ENCODE data around the gene ZNF674. TPM values are rescaled to one million over a fixed set of nuclear protein-coding genes. Genes with fewer than 3 reads are reported as not detected.
A peak's percentile ranks its signal among the peaks of the same experiment; 100 is the strongest.

The ZNF674 gene
- total and polyA plus RNA-seq, 10 of the 15 experiments (the other 5 are each of a cell fraction or from before 2014, with no cell fraction given), result 1.0 to 3.7 (median 1.8) TPM

DNA sequence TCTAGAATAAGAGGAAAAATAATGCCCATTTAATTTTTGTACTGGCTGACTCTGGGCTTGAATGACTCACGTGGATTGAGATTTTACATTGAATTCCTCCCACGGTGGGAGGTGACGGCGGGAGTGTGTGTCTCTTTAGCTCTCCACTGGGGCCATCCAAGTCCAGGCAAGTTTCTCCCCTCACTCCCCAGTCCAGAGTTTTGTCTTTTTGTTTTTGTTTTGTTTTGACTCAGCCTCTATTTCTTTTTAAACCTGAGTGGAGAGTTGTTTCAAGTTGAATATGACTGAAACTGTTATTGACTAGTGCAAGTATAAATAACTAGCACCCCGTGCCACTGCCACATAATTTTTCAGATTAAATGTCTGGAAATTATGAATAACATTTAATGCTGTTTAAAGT, 41.9 kb upstream of the ZNF674 start (continued):
- TF ChIP-seq SIX5 (IDR thresholded peaks at IDR 0.05; ENCODE audit: low read depth, low read length, severe bottlenecking) (no peak), ZSCAN29 (IDR thresholded peaks at IDR 0.05) (no peak), NR2F1 (conservative IDR thresholded peaks at IDR 0.05) (no peak), RCOR1 (conservative IDR thresholded peaks at IDR 0.05; ENCODE audit: low read depth, low read length) (no peak), NFXL1 (IDR thresholded peaks at IDR 0.05; ENCODE audit: borderline replicate concordance) (no peak), STAT1 (conservative IDR thresholded peaks at IDR 0.05) (no peak), SREBF2 (IDR thresholded peaks at IDR 0.05; ENCODE audit: low read length) (no peak), ZNF24 (IDR thresholded peaks at IDR 0.05) (no peak), GABPA (IDR thresholded peaks at IDR 0.05; ENCODE audit: low read depth) (no peak), CEBPB (IDR thresholded peaks at IDR 0.05; ENCODE audit: borderline replicate concordance in 1 of 2, low read depth in 2 of 2, low read length in 2 of 2) (no peak), SMC3 (IDR thresholded peaks at IDR 0.05; ENCODE audit: borderline replicate concordance, low read length) (no peak), EZH2 (IDR thresholded peaks at IDR 0.05; ENCODE audit: borderline replicate concordance, control insufficient read depth, low read depth, low read length) (no peak), TCF7 (IDR thresholded peaks at IDR 0.05; ENCODE audit: borderline replicate concordance) (no peak), BCL11A (IDR thresholded peaks at IDR 0.05; ENCODE audit: low read depth, low read length) (no peak), EED (IDR thresholded peaks at IDR 0.05; ENCODE audit: low read depth) (no peak), SMAD1 (IDR thresholded peaks at IDR 0.05; ENCODE audit: low read depth, partially characterized antibody) (no peak), NRF1 (conservative IDR thresholded peaks at IDR 0.05; ENCODE audit: low read depth, low read length) (no peak), WRNIP1 (IDR thresholded peaks at IDR 0.05; ENCODE audit: borderline replicate concordance, low read depth, low read length) (no peak)
- TF ChIP-seq, protein P1, sequence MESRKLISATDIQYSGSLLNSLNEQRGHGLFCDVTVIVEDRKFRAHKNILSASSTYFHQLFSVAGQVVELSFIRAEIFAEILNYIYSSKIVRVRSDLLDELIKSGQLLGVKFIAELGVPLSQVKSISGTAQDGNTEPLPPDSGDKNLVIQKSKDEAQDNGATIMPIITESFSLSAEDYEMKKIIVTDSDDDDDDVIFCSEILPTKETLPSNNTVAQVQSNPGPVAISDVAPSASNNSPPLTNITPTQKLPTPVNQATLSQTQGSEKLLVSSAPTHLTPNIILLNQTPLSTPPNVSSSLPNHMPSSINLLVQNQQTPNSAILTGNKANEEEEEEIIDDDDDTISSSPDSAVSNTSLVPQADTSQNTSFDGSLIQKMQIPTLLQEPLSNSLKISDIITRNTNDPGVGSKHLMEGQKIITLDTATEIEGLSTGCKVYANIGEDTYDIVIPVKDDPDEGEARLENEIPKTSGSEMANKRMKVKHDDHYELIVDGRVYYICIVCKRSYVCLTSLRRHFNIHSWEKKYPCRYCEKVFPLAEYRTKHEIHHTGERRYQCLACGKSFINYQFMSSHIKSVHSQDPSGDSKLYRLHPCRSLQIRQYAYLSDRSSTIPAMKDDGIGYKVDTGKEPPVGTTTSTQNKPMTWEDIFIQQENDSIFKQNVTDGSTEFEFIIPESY (IDR thresholded peaks at IDR 0.05), result no peak
- TF ChIP-seq, protein P2, sequence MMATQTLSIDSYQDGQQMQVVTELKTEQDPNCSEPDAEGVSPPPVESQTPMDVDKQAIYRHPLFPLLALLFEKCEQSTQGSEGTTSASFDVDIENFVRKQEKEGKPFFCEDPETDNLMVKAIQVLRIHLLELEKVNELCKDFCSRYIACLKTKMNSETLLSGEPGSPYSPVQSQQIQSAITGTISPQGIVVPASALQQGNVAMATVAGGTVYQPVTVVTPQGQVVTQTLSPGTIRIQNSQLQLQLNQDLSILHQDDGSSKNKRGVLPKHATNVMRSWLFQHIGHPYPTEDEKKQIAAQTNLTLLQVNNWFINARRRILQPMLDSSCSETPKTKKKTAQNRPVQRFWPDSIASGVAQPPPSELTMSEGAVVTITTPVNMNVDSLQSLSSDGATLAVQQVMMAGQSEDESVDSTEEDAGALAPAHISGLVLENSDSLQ (IDR thresholded peaks at IDR 0.05), result no peak
- TF ChIP-seq, protein P3, sequence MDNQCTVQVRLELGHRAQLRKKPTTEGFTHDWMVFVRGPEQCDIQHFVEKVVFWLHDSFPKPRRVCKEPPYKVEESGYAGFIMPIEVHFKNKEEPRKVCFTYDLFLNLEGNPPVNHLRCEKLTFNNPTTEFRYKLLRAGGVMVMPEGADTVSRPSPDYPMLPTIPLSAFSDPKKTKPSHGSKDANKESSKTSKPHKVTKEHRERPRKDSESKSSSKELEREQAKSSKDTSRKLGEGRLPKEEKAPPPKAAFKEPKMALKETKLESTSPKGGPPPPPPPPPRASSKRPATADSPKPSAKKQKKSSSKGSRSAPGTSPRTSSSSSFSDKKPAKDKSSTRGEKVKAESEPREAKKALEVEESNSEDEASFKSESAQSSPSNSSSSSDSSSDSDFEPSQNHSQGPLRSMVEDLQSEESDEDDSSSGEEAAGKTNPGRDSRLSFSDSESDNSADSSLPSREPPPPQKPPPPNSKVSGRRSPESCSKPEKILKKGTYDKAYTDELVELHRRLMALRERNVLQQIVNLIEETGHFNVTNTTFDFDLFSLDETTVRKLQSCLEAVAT (IDR thresholded peaks at IDR 0.05), result no peak
- TF ChIP-seq, protein P4, sequence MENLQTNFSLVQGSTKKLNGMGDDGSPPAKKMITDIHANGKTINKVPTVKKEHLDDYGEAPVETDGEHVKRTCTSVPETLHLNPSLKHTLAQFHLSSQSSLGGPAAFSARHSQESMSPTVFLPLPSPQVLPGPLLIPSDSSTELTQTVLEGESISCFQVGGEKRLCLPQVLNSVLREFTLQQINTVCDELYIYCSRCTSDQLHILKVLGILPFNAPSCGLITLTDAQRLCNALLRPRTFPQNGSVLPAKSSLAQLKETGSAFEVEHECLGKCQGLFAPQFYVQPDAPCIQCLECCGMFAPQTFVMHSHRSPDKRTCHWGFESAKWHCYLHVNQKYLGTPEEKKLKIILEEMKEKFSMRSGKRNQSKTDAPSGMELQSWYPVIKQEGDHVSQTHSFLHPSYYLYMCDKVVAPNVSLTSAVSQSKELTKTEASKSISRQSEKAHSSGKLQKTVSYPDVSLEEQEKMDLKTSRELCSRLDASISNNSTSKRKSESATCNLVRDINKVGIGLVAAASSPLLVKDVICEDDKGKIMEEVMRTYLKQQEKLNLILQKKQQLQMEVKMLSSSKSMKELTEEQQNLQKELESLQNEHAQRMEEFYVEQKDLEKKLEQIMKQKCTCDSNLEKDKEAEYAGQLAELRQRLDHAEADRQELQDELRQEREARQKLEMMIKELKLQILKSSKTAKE (IDR thresholded peaks at IDR 0.05; ENCODE audit: low read depth, poor library complexity, severe bottlenecking), result peak; percentile 67
- TF ChIP-seq, protein P5, sequence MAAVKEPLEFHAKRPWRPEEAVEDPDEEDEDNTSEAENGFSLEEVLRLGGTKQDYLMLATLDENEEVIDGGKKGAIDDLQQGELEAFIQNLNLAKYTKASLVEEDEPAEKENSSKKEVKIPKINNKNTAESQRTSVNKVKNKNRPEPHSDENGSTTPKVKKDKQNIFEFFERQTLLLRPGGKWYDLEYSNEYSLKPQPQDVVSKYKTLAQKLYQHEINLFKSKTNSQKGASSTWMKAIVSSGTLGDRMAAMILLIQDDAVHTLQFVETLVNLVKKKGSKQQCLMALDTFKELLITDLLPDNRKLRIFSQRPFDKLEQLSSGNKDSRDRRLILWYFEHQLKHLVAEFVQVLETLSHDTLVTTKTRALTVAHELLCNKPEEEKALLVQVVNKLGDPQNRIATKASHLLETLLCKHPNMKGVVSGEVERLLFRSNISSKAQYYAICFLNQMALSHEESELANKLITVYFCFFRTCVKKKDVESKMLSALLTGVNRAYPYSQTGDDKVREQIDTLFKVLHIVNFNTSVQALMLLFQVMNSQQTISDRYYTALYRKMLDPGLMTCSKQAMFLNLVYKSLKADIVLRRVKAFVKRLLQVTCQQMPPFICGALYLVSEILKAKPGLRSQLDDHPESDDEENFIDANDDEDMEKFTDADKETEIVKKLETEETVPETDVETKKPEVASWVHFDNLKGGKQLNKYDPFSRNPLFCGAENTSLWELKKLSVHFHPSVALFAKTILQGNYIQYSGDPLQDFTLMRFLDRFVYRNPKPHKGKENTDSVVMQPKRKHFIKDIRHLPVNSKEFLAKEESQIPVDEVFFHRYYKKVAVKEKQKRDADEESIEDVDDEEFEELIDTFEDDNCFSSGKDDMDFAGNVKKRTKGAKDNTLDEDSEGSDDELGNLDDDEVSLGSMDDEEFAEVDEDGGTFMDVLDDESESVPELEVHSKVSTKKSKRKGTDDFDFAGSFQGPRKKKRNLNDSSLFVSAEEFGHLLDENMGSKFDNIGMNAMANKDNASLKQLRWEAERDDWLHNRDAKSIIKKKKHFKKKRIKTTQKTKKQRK (IDR thresholded peaks at IDR 0.05; ENCODE audit: low read depth, low read length), result no peak

Measured in GM12878 (cell line).